Activated CD8-positive, alpha-beta T cell treated with anti-CD3 and anti-CD28 coated beads, Interleukin-2, amount 10 ng/mL, durations not matched to agents 7 days and 5 days (primary cell): ENCODE data around the gene GPATCH3. TPM values are rescaled to one million over a fixed set of nuclear protein-coding genes. Genes with fewer than 3 reads are reported as not detected.
A peak's percentile ranks its signal among the peaks of the same experiment; 100 is the strongest.
"Not testable (repeated sequence)": the region's sequence is repeated elsewhere in the genome, so short reads cannot be mapped to it uniquely, and the experiment has no call there.

Experiments
- ATAC-seq: fragments of 150-1000 bp; cut with Tn5 transposase; one replicate; pipeline ENCODE4 v1.10.0; 2021; ENCODE audit warnings: moderate library complexity
- CTCF ChIA-PET: fragments of 350-600 bp; sonication (Branson Sonifier 250); formaldehyde crosslinking; loops from one replicate; lab custom pipeline; 2021; ENCODE audit warnings: antibody characterized with exemption; lab: Charles Lee
- POLR2A ChIA-PET: fragments of 350-600 bp; sonication (Branson Sonifier 250); formaldehyde crosslinking; loops from one replicate; lab custom pipeline; 2021; ENCODE audit warnings: antibody characterized with exemption; lab: Charles Lee
- DNase-seq: peaks from one replicate; pipeline ENCODE4 v3.0.0-alpha.2; 2020
- H3K27ac Mint-ChIP-seq: one replicate; pipeline ENCODE4 v1.8.0; 2021; ENCODE audit warnings: mild to moderate bottlenecking, mixed read lengths
- H3K27me3 Mint-ChIP-seq: one replicate; pipeline ENCODE4 v1.8.0; 2021; ENCODE audit warnings: low read depth, mixed read lengths
- H3K36me3 Mint-ChIP-seq: one replicate; pipeline ENCODE4 v1.8.0; 2021; ENCODE audit warnings: low read depth, mixed read lengths
- H3K4me1 Mint-ChIP-seq: one replicate; pipeline ENCODE4 v1.8.0; 2021; ENCODE audit warnings: low read depth, mixed read lengths
- H3K4me3 Mint-ChIP-seq: one replicate; pipeline ENCODE4 v1.8.0; 2021; ENCODE audit warnings: mild to moderate bottlenecking, mixed read lengths
- H3K9me3 Mint-ChIP-seq: one replicate; pipeline ENCODE4 v1.8.0; 2022; ENCODE audit warnings: mixed read lengths; ENCODE audit not compliant: insufficient read depth
- total RNA-seq, 2 experiments: library from RNA; stranded (reverse); gene quantifications; one replicate each; pipeline ENCODE4 v1.2.3, GENCODE V29; 2021

The GPATCH3 gene
- total RNA-seq, 2 experiments from 2014 or later = 14.9 to 16.4 TPM

DNA sequence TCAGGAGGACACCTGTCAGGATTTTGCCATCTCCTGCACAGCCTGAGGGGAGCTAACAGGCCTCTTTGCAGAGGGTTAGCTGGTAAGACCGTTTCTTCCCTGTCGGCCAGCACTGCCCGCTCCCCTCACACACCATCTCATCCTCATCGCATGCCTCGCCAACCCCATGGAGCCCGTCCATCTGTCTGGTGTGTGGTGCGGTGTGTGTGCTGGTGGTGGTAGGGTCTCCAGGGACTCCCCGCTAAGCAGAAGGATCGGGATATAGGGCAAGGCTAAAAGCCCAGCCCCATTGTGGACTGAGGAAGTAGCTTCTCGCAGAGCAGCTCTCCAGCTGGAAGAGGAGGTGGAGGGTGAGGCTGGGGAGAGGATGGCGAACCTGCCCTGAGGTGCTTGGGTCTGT is 44.1 kb downstream of the GPATCH3 start:
- ChIA-PET CTCF (interaction anchor here (1.0 to 1.2 kb wide), 2 partner anchors 8 to 23 kb away, joined by 3 read pairs; no protein-coding TSS in a partner anchor), POLR2A (interaction anchor here (2.3 kb wide), 1 partner anchor 9 kb away, joined by 20 read pairs; no protein-coding TSS in a partner anchor)
- no peak overlapping the region for H3K4me3 Mint-ChIP-seq
- peaks cover 39% of the 10 kb centered on the region for H3K36me3 Mint-ChIP-seq
- ATAC-seq (no peak), DNase-seq (no peak)
- H3K4me1 Mint-ChIP-seq = peaks cover 9% of the 10 kb centered on the region
- no peaks in the 10 kb centered on the region for H3K27me3 Mint-ChIP-seq
- no peak overlapping the region for H3K27ac Mint-ChIP-seq
- no peaks in the 10 kb centered on the region for H3K9me3 Mint-ChIP-seq

DNA sequence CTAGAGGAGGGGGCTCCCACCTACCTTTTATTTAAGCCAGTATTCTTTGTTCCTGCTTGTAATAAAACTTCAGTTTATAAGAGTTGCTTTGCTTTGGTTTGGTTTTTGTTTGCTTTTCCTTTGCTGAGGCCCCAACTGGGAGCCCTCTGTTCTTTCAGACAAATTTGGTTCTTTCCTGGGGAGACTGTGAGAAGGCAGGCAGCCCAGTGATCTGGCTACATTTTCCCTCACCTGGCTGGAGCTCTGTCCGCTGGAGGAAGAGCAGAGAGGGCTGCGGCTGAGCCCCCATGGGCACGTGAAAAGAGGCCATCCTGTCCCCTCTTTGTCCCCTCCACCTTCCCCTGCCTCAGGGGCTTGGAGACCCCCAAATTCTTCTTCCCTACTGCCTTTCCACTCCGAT is 44.6 kb downstream of the GPATCH3 start:
- ATAC-seq (no peak), DNase-seq (no peak)
- no peaks in the 10 kb centered on the region for H3K9me3 Mint-ChIP-seq
- peaks cover 44% of the 10 kb centered on the region for H3K36me3 Mint-ChIP-seq
- ChIA-PET POLR2A (interaction anchor here (2.3 kb wide), 1 partner anchor 10 kb away, joined by 20 read pairs; no protein-coding TSS in a partner anchor), CTCF (interaction anchor here (1.2 kb wide), 1 partner anchor 9 kb away, joined by 3 read pairs; no protein-coding TSS in a partner anchor)
- no peaks in the 10 kb centered on the region for H3K27me3 Mint-ChIP-seq
- no peak overlapping the region for H3K4me3 Mint-ChIP-seq
- peaks cover 9% of the 10 kb centered on the region for H3K4me1 Mint-ChIP-seq
- peak overlapping the region; percentile 14 for H3K27ac Mint-ChIP-seq

DNA sequence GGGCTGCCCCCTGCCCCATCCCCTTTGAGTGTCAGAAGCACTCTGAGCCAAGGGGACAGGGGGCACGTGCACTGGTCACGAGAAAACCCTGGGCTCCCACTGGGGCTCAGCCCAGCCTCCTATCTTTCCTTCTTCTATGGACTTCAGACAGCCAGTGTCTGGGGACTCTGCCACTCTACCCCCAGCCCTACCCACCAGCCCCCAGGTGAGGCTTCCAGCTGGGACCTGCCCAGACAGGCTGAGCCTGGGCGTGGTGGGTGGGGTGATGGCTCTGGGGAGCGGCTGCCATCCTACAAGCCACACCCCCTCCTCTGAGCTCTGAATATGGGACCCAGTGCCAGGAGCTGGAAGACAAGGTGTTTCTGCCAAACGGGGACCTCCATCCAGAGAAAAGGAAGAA is 45.4 kb downstream of the GPATCH3 start:
- ATAC-seq = no peak
- H3K36me3 Mint-ChIP-seq = peaks cover 50% of the 10 kb centered on the region
- CTCF ChIA-PET = no interaction called here
- H3K27me3 Mint-ChIP-seq = no peaks in the 10 kb centered on the region
- no peak overlapping the region for H3K4me3 Mint-ChIP-seq
- no peaks in the 10 kb centered on the region for H3K9me3 Mint-ChIP-seq
- POLR2A ChIA-PET = interaction anchor here (2.3 kb wide), 1 partner anchor 10 kb away, joined by 20 read pairs; no protein-coding TSS in a partner anchor
- no peak overlapping the region for H3K27ac Mint-ChIP-seq
- no peak for DNase-seq
- peaks cover 9% of the 10 kb centered on the region for H3K4me1 Mint-ChIP-seq

GRCh38 chr1:26853600-26853999 is 46.7 kb downstream of the GPATCH3 start:
- H3K36me3 Mint-ChIP-seq = peaks cover 59% of the 10 kb centered on the region
- no peak overlapping the region for H3K4me3 Mint-ChIP-seq
- H3K27ac Mint-ChIP-seq = no peak overlapping the region

GRCh38 chr1:26853156-26853555 is 47.1 kb downstream of the GPATCH3 start:
- no peak overlapping the region for H3K4me3 Mint-ChIP-seq
- DNase-seq (peak; percentile 83), ATAC-seq (peak; percentile 83)
- no peaks in the 10 kb centered on the region for H3K9me3 Mint-ChIP-seq
- CTCF ChIA-PET = no interaction called here
- peaks cover 61% of the 10 kb centered on the region for H3K36me3 Mint-ChIP-seq
- H3K4me1 Mint-ChIP-seq = peaks cover 9% of the 10 kb centered on the region
- H3K27me3 Mint-ChIP-seq = no peaks in the 10 kb centered on the region
- POLR2A ChIA-PET = no interaction called here
- peak overlapping the region; percentile 66 for H3K27ac Mint-ChIP-seq

More at GRCh38 chr1:26853600-26853999, 46.7 kb downstream of the GPATCH3 start:
- Mint-ChIP-seq H3K27me3 (no peaks in the 10 kb centered on the region), H3K9me3 (no peaks in the 10 kb centered on the region), H3K4me1 (peaks cover 9% of the 10 kb centered on the region)
- ChIA-PET CTCF (no interaction called here), POLR2A (no interaction called here)
- DNase-seq (no peak), ATAC-seq (no peak)

- Mint-ChIP-seq H3K4me3 (no peak overlapping the region), H3K4me1 (peaks cover 9% of the 10 kb centered on the region), H3K27me3 (no peaks in the 10 kb centered on the region), H3K27ac (peak overlapping the region; percentile 66), H3K9me3 (no peaks in the 10 kb centered on the region), H3K36me3 (peaks cover 64% of the 10 kb centered on the region)
- ChIA-PET CTCF (interaction anchor here (1.5 kb wide), 1 partner anchor 13 kb away, joined by 6 read pairs; no protein-coding TSS in a partner anchor), POLR2A (no interaction called here)
- no peak for DNase-seq
- ATAC-seq = no peak
Measured at GRCh38 chr1:26852701-26853100, 47.6 kb downstream of the GPATCH3 start.

- H3K27ac Mint-ChIP-seq = no peak overlapping the region
- CTCF ChIA-PET = interaction anchor here (0.7 to 1.5 kb wide), 3 partner anchors 14 to 107 kb away, joined by 3 to 6 read pairs (median 4); no protein-coding TSS in a partner anchor
- peaks cover 9% of the 10 kb centered on the region for H3K4me1 Mint-ChIP-seq
- no peak overlapping the region for H3K4me3 Mint-ChIP-seq
- H3K9me3 Mint-ChIP-seq = no peaks in the 10 kb centered on the region
- H3K36me3 Mint-ChIP-seq = peaks cover 66% of the 10 kb centered on the region
- DNase-seq (no peak), ATAC-seq (no peak)
- no peaks in the 10 kb centered on the region for H3K27me3 Mint-ChIP-seq
- POLR2A ChIA-PET = interaction anchor here (1.1 kb wide), 1 partner anchor 14 kb away, joined by 4 read pairs; no protein-coding TSS in a partner anchor
Measured at GRCh38 chr1:26851106-26851684, 49.1 kb downstream of the GPATCH3 start.

DNA sequence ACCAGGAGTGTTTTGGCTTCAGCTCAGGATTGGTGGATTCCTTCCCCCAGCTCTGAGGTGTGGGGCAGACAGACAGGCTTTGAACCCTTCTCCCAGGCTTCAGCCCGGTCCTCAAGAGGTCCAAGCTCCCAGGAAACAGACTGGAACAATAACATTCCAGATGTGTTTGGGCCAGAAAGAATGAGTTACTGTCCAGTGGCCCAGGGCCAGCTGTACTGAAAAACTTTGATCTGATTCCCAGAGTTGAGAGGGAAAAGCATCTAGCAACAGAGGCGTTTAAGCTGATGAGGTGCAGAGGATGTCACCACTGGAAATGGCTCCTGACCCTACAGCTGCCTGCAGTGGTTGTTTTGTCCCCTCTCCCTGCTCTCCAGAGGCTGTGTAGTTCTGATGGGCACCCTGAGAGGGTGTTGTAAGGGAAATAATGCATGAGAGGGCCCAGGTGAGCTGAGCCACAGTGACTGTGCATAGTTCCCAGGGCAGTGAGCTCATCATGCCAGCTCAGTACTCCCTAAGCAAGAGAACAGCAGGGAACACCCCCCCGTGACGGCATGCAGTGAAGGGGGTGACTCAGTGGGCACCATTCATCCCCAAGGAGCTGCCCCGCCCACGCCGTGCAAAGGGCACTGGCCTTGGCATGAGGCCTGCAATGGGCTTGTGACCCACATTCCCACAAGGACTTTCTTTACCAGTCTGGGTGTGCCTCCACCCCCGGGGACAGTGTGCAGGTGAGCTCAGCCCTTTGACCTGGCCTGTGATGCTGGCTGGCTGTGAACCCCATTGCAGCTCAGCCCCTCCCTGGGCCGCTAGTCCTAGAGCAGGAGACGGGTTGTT is 51.1 kb downstream of the GPATCH3 start:
- ATAC-seq (no peak), DNase-seq (no peak)
- ChIA-PET CTCF (interaction anchor here (0.7 to 2.7 kb wide), 5 partner anchors 16 to 247 kb away, joined by 3 to 10 read pairs (median 3); no protein-coding TSS in a partner anchor), POLR2A (interaction anchor here (0.7 to 0.9 kb wide), 2 partner anchors 14 to 16 kb away, joined by 3 to 5 read pairs; no protein-coding TSS in a partner anchor)
- Mint-ChIP-seq H3K4me3 (no peak overlapping the region), H3K36me3 (peaks cover 64% of the 10 kb centered on the region), H3K27ac (no peak overlapping the region), H3K27me3 (no peaks in the 10 kb centered on the region), H3K4me1 (peaks cover 9% of the 10 kb centered on the region), H3K9me3 (no peaks in the 10 kb centered on the region)

GRCh38 chr1:26848499-26848898 is 51.8 kb downstream of the GPATCH3 start:
- no peak overlapping the region for H3K4me3 Mint-ChIP-seq
- DNase-seq (no peak), ATAC-seq (no peak)
- POLR2A ChIA-PET = interaction anchor here (0.7 kb wide), 1 partner anchor 16 kb away, joined by 5 read pairs; no protein-coding TSS in a partner anchor
- H3K27ac Mint-ChIP-seq = peak overlapping the region; percentile 36
- H3K9me3 Mint-ChIP-seq = no peaks in the 10 kb centered on the region
- CTCF ChIA-PET = interaction anchor here (0.7 to 2.7 kb wide), 3 partner anchors 15 to 246 kb away, joined by 3 to 10 read pairs (median 5); no protein-coding TSS in a partner anchor
- H3K36me3 Mint-ChIP-seq = peaks cover 68% of the 10 kb centered on the region
- H3K27me3 Mint-ChIP-seq = no peaks in the 10 kb centered on the region
- H3K4me1 Mint-ChIP-seq = peaks cover 9% of the 10 kb centered on the region

DNA sequence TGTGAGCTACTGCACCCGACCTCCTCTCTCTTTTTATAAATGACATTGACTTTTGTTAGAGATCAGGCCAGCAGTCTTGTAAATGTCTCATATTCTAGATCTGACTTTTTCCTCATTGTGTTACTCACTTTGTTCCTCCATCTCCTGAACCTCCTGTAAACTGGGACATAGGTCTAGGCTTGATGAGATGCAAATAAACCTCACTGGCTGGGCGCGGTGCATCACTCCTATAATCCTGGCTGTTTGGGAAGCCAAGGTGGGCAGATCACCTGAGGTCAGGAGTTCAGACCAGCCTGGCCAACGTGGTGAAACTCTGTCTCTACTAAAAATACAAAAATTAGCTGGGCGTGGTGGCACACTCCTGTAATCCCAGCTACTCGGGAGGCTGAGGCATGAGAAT is 52.4 kb downstream of the GPATCH3 start:
- not testable (repeated sequence) for H3K9me3 Mint-ChIP-seq, ATAC-seq, H3K4me3 Mint-ChIP-seq, DNase-seq, H3K4me1 Mint-ChIP-seq, H3K27me3 Mint-ChIP-seq, H3K27ac Mint-ChIP-seq
- CTCF ChIA-PET = interaction anchor here (1.3 to 2.7 kb wide), 2 partner anchors 14 to 245 kb away, joined by 5 to 10 read pairs; no protein-coding TSS in a partner anchor
- H3K36me3 Mint-ChIP-seq = peaks cover 63% of the 10 kb centered on the region
- POLR2A ChIA-PET = interaction anchor here (0.6 kb wide), 1 partner anchor 60 kb away, joined by 3 read pairs; no protein-coding TSS in a partner anchor

DNA sequence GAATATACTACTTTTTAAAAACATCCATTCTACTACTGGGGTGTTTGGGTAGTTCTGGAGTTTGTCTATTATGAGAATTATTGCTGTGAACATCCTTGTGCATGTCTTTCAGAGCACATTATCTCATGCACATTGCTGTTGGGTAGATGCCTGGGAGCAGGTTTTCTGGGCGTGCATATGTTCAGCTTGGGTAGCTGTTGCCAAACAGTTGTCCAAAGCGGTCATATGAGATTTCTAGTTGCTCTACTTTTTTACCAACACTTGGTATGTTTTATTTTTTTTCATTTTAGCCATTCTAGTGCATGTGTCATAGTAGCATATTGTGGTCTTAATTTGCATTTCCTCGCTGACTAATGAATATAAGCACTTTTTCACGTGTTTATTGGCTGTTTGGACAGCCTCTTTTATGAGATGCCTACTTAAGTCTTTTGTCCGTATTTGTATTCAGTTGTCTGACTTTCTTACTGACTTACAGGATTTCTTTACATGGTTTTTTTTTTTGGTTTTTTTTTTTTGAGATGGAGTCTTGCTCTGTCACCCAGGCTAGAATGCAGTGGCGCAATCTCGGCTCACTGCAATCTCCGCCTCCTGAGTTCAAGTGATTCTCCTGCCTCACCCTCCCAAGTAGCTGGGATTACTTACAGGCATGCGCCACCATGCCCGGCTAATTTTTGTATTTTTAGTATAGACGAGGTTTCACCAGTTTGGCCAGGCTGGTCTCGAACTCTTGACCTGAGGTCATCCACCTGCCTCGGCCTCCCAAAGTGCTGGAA is 55.7 kb downstream of the GPATCH3 start:
- Mint-ChIP-seq H3K4me3 (no peak overlapping the region), H3K27ac (no peak overlapping the region), H3K36me3 (peaks cover 49% of the 10 kb centered on the region), H3K27me3 (no peaks in the 10 kb centered on the region), H3K4me1 (peaks cover 1% of the 10 kb centered on the region), H3K9me3 (no peaks in the 10 kb centered on the region)
- ATAC-seq (no peak), DNase-seq (no peak)
- CTCF ChIA-PET = no interaction called here
- POLR2A ChIA-PET = no interaction called here
